Right kidney (tissue), 1 donor: ENCODE measurements around the gene SCARB1.
A peak's percentile ranks its signal among the peaks of the same experiment; 100 is the strongest.

ENCODE experiments used
- DNase-seq: peaks from one replicate; pipeline ENCODE4 v3.0.0-alpha.2; 2016

The SCARB1 gene

DNA sequence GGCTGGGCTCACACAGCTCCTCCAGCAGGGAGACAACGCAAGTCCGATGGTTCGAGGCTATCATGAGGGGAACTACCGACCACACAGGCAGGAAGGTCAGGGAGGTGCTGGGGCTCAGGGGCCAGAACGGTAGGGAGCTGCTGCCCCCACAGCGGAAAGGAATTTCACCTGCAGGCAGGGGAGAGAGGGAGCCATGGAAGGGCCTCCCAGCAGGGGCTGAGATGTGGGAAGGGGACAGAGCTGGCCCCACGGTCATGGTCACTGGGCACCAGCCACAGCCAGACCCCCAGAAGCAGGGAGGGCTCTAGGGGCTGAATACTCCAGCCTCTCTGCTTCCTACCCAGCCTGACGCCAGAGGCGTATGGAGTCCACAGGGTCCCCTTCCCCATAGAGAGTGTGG lies 103.1 kb downstream of the SCARB1 start:
- no peak for DNase-seq

DNA sequence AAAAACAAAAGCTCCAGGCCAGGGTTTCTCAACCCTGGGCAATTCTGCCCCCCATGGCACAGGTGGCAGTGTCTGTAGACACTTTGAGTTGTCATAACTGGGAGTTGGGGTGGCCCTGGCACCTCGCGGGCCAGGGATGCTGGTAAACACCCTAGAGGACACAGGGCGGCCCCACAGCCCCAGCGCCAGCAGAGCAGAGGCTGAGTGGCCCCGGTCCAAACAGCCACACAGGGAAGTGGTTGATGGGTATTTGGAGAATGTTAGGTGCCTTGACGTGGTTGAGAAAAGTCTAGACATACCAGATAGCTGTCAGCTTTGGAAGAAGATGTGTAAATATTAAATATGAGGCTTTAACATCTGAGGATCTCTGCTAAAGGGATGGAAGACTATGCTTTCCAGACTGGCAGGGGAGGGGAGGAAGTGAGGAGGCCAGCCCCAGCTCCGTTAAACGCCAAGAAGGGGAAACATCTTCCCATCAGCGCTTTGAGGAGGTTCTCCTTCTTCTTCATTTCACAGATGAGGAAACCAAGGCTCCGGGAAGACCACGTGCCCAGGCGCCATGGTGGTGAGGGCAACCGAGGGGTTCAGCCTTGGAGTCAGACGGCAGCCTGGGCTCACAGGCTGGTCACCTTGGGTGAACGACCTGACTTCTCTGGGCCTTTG lies 103.7 kb downstream of the SCARB1 start:
- no peak for DNase-seq

DNA sequence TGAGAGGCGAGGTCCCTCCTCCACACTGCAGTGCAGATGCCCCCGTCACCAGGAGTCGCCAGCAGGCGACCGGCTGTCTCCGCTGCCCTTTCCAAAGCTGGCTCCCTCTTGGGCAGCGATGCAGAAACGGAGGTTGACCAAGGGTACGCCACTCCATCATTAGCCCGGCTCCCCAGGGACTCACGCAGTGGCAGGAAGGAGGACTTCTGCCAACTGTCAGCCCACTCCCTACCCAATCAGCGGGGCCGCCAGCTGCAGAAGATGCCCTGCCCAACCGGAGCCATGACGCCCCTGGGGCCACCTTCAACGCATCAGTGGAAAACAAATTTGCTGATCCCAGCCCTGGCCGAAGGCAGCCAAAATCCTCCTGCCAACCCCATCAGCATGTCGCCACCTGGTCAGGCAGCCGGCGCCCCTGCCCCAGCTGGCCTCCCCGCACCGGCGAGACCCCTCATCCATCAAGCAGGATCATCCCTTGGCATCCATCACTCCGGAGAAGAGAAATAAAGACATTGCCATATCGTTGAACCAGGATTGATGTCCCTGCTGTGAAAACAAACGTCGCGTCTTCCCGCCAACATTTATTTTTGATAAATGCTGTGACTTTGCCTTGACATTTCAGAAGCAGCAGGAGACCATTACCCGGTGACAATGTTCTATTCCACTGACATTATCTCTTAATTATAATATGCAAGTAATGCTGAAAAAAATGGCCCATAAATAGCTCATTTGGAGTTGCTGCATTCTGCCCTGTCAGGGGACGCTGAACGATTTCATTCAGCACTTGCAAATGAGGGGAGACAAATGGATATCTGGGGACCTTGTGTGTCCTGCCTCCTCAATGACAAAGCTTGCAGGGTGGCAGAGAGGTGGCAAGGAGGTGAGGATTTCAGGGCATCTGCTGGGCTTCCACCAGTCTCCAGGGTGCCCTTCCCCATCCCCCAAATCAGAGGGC lies 105.1 kb downstream of the SCARB1 start:
- peak; percentile 62 for DNase-seq

DNA sequence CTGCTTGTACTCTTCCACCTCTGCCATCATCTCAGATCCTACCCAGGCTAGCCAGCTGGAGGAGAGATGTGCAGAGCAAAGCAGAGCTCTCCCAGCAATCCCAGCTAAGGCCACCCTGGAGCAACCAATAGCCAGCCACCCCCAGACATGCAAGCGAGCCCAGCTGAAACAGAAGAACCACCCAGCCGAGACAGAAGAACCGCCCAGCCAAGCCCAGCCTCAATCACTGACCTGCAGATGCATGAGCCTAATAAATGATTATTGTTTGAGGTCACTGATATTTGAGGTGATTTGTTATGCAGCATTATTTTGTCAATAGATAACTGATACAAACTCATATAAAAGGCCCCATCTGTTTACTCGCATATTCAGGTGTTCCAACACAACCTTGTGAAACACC lies 106.3 kb downstream of the SCARB1 start:
- no peak for DNase-seq

DNA sequence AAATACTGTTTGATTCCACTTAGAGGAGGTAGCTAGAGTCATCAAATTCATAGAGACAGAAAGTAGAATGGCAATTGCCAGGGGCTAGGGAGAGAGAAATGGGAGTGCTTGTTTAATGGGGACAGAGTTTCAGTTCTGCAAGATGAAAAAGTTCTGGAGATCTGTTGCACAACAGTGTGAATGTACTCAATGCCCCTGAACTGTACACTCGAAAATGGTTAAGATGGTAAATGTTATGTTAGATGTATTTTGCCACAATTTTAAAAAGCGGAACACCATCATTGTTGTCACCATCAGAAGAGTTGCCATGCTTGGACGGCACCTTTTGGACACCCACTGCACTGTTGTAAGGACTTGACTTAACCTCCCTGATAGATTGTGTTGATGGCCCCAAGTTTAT lies 106.9 kb downstream of the SCARB1 start:
- DNase-seq: no peak

DNA sequence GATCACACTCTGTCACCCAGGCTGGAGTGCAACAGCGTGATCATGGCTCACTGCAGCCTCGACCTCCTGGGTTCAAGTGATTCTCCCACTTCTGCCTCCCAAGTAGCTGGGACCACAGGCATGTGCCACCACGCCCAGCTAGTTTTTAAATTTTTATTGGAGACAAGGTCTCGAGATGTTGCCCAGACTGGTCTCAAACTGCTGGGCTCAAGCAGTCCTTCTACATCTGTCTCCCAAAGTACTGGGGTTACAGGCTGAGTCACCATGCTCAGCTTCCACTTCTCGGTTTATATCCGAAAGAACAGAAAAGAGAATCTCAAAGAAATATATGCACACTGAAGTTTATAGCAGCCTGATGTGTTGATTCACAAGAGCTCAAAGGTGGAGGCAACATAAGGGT lies 107.5 kb downstream of the SCARB1 start:
- DNase-seq: no peak

DNA sequence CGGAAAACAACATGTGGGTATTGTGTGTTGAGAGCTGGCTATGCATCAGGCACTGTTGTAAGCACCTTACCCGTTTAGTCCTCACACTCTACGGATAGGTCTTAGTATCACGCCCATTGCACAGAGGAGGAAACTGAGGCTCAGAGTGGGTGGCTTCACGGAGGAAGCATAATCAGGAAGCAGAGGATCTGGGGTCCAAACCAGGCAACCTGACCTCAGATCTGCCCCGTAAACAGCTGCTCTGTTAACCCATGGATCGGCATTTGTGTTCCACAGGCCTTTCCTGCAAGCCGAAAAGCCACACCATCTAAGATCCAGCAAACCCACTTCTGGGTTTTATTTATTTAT lies 107.9 kb downstream of the SCARB1 start:
- DNase-seq: no peak

DNA sequence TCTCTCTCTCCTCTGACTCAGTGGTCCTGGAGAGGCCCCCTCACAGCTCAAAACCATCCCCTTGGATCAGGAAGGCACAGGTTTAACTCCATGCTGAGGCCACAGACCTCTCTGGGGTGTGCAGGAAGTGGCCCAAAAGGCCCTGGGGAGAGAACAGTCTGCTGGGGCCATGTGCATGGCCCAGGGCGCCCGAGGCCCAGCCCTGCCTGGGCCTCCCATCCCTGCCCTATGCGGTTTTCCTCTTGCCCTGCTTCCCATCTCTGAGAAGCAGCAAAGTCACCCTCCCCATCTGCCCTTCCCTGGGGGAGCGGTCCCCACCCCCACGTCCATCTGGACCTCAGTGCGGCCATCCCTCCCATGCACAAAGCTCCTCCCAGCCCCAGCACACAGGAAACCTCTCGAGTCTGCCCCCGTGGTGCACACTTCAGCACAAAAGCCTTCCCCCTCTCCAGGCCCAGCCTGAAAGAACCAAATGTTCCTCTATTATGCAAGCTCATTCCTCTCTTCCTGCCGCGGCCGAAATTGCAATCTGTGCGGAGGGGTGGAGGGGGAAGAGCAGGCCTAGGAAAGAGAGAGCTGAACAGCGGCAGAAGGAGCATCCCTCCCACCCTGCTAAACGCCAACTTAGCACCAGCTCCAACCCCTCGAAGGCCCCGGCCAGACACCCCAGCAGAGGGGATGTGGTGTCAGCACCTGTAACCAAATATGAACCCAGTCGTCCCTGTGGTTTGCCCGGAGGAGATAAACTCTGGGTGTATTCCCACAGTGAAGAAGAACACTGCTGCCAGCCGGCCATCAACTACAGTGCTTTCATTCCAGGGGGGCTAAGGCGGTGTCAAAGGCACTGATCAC lies 108.5 kb downstream of the SCARB1 start:
- DNase-seq: no peak

DNA sequence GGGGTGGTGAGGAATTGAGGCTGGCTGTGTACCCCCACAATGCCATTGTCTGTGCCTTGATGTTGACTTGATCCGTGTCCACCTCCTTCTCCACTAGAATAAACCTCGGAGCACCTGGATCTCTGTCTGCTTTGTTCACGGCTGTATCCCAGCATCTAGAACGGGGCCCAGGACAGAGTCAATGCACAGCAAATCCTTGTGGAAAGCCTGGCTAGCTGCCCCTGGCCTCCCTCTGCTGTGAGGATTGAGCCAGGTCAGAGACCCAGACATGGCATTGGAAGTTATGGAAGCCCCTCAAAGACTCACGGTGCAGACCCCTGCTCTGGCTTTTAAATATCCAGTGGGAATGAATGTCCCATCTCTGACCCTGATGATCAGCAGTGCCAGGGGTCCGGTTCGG lies 109.2 kb downstream of the SCARB1 start:
- no peak for DNase-seq

DNA sequence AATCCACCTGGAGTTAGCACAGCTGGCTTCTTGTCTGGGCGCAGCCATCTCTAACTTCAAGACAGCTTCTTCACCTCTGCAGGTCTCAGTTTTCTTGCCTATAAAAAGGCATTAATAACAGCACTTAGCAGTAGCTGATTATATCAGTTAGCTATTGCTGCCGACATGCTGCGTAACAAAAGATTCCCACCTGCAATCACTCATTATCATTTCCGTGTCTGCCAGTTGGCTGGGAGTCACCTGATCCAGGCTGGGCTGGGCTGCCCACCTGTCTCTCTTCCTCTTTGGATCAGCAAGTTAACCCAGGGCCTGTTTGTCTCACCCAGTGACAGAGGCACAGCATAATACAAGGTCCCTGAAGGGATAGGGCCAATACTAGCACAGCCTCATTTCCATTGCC lies 109.7 kb downstream of the SCARB1 start:
- DNase-seq: no peak

DNA sequence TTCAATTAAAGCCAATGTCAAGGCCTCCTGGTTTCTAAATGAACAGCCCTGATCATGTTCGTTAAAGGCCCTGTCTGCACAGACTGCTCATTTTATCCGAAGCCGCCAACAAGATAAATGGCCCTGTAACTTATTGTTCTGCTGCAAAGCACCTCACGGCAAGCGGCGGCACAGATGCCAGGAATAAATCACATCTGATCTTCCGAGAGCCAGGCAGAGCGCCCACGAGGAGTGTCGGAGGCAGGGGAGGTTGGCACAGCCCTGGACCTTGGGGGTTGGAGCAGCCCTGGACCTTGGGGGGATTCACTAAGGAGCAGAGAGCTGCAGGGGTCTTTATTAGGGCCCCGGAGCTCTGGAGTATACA lies 110.5 kb downstream of the SCARB1 start:
- DNase-seq: no peak

DNA sequence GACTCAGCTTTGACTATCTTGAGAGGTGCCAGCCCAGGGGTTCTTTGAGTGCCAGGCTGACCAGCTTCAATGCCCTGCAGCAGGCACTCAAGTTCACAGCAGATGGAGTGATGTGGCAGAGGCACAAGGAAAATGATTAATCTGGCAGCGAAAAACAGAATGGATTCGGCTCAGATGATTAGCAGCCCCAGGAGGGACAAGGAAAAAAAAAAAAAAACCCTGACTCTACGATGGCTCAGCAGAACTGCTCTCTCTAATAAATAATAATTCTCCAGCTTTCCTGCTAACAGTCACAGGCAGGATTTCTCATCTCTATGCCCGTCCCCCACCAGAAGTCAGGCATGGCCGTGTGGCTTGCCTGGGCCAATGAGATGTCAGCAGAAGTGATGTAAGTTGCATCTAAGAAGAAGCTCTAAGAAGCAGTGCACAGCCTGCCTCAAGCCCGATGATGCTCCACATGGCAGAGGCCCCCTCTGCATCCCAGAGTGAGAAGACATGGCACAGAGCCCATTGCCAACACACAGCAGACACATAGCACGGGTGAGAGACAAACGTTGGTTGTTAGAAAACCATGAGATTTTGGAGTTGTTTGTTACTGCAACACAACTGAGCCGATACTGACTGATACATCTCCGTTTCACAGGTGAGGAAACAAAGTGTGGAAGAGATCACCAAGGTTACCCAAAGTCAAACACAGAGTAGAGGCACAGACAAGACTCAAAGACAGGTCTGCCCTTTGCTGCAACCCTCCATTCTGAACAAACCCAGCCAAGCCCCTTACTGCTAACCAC lies 111.0 kb downstream of the SCARB1 start:
- no peak for DNase-seq

DNA sequence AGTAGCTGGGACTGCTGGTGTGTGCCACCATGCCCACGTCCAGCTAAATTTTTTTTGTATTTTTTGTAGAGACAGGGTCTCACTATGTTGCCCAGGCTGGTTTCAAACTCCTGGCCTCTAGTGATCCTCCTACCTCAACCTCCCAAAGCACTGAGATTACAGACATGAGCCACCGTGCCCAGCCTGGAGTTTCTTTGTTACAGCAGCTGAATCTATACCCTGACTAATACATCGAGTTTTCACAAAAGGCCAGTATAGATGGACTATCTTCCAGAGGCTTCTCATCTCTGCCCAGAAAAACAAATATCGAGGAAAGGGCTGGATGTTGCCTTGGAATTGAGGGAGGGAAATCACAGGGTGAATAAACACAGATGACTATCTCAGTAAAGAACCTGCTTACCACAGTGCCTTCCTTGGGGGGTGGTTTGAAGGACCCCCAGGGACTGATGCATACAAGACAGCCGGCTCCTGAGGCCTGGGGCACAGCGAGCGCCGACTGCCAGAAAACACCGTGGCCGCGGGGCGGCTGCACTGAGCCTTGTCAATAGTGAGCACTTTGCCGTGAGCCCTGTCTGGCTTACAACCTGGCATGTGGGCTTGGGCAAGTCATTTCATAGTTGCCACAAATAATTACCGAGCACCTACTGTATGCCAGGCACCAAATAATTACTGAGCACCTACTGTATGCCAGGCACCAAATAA lies 111.9 kb downstream of the SCARB1 start:
- DNase-seq: no peak

DNA sequence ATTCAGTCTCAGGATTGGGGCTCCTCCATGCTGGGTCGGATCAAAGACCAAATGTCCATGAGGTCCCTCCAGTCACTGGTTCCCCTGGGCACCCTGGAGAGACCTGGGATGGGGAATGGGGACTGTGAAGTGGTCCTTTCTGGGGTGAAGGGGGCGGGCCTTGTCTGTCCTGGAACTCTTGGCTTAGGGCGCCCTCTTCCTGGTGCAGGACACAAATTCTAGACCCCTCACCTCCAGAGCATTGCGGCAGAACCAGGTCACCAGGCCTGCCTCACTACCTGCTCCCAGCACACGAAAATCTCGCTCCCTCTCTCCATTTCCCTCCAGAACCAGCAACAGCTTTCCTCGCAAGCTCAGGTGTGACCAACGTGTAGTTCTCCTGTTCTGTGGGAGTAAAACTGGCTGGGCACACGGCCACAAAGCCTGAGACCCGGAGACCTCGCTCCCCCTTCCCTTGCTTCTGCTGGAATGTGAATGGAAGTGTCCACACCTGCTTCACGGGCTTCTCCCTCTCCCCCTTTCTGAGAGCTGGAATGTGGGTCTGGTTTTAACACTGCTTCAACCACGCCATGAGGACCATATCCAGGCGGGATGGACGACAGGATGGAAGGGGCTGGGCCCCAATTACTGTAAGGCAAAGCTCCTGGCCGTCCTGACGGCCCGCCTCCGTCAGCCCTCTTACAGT lies 112.7 kb downstream of the SCARB1 start:
- peak; percentile 69 for DNase-seq

DNA sequence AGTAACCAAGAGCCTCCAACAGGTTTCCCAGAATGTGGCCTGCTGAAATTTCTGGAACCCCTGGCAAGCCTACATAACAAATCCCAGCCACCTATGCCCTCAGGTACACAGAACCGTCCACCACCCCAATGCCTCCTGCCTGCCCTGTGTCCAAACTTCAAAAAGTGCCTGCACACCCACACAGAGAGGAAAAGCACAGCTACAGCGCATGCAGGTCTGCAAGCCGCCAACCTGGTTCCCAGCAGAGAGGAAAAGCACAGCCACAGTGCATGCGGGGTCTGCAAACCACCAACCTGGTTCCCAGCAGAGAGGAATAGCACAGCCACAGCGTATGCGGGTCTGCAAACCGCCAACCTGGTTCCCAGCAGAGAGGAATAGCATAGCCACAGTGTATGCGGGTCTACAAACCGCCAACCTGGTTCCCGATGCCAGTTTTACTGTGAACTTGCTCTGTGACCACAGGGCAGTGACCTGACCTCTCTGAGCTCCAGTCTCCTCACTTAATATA lies 113.5 kb downstream of the SCARB1 start:
- no peak for DNase-seq

DNA sequence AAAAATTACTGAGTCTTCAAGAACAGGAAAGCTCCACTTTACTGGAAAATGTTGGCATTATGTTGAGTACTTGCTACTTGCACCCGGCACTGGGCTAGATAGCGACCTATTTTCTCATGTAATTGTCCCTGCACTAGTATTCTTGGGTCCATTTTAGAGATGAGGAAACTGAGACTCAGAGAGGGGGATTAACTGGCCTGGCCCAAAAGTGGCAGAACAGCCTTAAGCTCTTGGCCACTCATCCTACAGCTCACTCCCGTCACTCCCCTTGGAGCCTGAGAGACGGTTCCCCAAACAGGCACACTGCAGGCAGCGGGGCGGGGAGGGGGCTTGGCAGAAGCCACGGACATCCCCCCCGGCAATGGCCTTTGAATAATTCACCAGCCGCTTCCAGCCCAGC lies 113.9 kb downstream of the SCARB1 start:
- DNase-seq: no peak

DNA sequence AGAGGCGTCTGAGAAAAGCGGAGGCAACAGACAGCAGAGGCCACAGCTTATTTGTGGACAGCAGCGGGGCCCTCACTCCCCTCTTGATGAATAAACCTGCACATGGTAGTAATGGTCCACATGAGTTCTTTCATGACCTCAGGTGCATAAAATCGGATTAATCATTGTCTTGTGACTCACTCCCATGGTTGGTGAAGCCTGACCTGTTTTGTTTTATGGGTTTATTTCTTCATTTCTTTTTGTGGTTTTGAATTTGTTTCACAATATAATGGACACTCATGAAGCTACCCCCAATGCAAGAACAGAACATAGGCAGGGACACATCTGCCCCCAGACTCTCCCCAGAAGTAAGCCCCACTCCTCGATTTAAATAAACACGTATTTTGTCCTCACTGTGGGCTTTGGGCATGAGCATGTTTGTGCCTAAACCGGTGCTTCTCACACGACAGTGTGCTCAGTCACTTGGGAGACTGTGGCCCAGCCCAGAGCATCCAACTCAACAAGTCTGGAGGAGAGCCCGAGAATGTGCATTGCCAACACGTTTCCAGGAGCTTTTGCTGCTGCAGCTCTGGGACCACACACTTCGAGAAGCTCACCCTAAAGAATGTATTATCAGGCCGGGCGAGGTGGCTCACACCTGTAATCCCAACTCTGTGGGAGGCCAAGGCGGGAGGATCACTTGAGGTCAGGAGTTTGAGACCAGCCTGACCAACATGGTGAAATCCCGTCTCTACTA lies 116.1 kb downstream of the SCARB1 start:
- DNase-seq: no peak

DNA sequence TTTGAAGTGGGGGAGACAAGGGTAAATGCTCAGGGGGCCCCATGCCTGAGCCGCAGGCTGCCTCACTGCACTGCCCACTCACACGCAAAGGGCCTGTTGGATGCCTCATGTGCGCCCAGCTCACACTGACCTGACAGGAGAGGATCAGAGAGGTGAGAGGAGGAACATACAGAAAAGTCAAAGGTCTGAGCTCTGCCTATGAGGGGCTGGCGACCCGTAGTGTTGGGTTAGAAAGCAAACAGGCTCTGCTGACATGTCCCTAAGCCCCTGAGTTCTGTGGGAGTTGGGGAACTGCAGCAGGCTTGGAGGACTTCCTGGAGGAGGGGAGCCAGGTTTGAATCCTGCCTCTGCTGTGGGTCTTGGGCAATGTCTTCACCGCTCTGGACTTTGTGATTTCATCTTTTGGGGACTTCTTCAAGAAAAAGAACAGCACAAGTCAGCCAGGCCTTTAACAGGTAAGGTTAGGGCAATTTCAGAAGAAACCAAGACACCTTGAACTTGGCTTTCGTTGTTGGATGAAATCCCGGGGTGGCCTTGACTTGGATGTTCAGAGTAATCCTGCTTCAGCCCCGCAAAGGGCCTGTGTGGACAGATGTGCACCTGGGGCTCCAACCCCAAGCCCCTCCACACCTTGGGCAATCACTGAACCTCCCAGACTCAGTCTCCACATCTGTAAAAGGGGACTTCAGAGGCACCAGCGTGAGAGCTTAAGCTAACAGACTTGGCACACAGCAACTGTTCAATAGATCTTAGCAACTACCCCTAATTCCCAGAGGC lies 116.8 kb downstream of the SCARB1 start:
- no peak for DNase-seq

DNA sequence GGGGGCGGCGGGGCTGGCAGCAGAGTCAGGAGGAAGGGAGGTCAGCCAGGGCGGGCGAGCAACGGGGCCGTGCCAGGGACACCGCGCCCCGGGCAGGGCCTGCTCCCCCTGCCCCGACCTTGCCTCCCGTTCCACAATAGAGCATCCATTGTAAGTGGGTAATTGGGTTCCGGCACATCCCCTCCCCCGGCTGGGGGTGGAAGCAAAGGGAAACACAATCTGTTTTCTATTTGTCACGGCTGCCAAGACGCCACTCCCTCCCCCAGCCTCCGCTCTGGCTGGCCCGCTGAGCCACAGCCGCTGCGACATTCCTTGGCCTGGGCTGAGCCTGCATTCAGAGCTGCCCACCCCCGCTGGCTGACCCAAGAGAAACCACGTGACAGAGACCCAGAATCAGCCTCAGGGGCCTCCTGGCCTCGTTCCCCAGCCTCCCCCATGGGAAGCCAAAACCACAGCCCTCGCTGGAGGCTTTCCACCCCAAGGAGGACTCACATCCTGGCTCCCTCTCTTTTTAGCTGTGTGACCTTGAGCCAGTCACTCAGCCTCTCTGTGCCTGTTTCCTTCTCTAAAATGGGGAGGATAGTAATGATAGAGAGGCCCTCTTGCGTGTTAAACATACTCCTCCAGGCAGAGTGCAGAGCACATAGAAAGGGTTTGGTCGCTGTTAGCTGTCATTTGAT lies 117.6 kb downstream of the SCARB1 start:
- peak; percentile 90 for DNase-seq
